HG02970 (cell line): ENCODE data around the gene APOL4.
"Not testable (repeated sequence)": the region's sequence is repeated elsewhere in the genome, so short reads cannot be mapped to it uniquely, and the experiment has no call there.

Experiments
- ATAC-seq: cut with Tn5 transposase; IDR thresholded peaks from one replicate; pipeline ENCODE4 v1.9.1; 2021; ENCODE audit warnings: mild to moderate bottlenecking, moderate library complexity, moderate number of reproducible peaks; ENCODE audit not compliant: unreplicated experiment, low FRiP score

Gene APOL4

DNA sequence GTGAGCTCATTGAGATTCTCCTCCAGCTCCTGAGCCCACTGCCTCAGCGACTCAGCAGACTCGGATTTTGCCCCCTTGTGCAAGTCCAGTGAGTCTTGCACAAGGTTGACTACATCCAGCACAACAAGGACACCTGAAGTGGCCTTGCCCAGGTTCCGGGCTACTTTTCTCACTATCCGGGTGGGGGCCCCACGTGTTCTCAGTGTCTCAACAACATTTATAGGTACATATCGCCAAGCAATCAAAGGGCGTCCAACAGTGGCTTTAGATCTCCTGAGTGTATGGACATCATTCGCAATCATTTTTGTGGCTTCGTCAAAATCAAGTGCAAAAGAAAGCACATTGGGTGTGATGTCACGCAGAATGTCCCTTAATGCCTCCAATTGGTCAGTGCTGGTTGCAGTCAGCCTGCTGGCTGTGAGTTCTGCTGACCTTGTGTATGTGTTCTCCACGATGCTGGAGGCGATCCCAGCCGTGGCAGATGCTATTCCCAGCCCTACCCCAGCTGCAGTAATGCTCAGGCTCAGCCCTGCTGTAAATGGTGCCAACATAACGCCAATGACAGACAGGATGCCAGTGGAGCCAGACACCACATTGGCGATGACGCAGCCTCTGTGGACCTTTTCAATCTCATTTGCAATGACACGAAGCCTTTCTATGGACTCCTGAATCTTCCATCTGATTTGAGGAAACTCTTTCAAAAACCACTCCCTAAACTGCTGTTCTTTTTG lies 10.3 kb downstream of the APOL4 start:
- no peak for ATAC-seq

DNA sequence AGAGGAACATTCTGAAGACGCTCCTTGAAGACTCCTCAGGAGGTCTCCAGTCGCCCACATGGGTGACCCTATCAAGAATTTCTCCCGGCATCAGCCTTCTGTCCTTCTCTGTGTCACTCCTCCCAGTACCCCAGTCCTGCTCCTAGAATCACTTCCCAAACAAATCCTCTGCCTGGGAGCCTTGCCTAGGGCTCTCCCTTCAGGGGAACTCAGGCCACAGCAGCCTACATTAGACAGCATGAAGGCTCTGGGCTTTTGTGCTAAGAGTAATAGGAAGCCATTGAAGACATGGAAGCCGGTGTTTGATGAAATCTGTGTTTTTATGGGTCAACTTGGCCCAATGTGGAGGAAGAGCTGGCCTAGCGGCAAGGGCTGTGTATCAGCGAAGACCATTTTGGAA lies 13.7 kb downstream of the APOL4 start:
- not testable (repeated sequence) for ATAC-seq

DNA sequence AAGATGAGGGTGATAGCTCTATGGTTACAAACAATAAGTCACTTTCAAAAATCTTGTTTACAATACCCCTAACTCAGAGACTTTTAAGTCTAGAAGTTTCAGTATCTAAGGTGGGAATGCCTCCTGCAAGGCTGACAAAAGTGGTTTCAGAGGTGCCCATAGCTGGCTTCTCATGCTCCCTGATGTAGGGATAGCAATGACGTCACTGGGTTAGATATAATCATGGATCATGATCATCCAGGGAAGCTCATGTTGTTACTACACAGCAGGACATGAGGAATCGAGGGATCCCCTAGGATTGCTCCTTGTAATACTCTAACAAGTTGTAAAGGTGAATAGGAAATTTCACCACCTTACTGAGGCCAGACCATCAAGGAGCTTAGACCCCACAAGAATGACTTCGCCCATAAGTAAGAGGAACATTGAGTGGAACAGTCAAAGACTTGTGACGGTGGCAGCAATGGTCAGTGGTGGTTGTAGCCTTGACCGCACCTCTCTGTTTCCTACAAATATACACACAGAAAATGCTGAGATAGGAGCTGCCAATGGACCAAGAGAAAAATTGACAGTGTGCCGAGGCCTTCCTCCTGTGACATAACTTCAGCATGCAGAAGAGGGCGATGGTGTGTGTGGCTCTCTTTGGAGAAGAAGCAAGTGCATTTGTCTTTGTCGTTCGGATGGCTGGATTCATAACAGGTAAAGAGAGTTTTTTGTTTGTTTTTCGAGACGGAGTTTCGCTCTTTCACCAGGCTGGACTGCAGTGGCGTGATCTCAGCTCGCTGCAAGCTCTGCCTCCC lies 15.6 kb downstream of the APOL4 start:
- no peak for ATAC-seq

DNA sequence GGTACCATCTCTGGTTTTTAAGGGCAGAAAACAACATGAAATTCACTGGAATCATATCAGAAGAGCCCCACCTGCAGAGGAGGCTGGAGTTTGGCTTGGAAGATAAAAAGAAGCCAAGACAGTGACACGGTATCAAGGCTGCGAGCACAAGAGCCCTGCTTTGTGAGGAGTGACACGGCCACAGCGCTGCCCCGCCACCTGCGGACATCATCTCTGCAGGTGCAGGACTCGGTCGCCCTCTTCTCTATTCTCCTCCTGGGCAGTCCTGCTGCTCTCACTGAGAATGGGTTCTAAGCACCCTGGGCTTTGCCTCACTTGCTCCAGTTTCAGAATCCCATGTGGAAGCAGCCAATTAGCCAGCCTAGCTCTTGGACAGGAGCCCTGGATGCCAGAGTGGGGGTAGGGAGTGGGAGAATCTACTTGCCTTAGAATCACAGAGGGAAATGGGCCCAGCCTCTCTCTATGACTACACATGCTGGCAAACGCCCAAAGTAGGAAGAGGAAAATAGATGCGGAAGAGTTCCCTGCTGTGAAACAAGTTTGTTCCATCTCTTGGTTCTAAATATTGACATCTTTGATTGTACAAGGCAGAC lies 17.1 kb downstream of the APOL4 start:
- no peak for ATAC-seq

DNA sequence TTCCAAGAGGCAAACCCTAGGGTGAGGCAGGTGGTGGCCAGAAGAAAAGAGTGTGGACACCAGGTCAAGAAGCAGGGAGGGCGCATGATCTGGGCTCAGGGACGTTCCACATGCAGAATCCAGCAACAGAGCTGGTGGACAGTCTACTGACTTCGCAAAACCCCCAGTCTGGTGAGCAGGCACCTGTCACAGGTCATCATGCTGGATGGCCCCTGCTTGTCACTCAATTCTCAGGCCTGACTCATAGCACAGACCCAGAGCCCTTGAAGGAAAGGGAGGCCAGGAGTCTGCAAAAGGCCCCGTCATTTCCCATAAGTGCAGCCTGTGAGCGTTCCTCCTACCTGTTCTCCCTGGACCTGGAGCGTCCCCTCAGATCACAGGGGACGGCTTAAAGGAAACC lies 18.2 kb downstream of the APOL4 start:
- ATAC-seq = no peak

DNA sequence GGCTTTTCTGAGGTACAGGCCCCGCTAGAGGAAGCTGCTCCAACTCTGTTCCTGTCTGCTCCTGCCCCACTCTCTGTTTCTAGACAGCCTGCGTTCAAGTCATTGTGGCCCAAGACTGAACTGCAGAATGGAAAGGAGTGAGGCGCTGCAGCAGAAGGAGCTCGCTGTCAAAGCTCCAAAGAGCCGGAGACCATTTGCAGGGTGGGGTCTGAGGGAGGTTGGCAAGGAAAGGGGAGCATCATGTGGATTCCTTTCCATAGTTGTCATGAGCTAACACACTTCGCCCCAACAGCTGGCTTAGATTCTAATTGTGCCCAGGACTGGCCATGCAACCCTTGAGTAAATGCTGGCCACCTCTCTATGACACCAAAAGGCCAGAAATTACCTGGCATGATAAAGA lies 18.8 kb downstream of the APOL4 start:
- ATAC-seq = no peak

DNA sequence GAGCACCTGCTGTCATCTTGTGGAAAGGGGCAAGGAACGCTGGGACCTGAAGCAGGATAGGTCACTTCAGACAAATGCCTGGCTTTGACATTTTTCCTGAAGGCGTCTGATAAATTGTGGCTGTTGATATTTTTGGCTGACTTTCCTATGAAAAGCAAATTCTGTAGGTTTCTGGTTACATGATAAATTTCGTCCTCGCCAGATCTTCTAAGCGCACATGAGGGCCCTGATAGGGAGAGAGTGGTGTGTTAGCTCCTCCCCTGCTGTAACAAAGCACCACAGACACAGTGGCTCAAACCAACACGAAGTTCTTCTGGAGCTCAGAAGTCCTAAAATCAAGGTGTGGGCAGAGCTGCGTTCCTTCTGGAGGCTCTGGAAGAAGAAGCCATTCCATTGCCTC lies 19.6 kb downstream of the APOL4 start:
- no peak for ATAC-seq

DNA sequence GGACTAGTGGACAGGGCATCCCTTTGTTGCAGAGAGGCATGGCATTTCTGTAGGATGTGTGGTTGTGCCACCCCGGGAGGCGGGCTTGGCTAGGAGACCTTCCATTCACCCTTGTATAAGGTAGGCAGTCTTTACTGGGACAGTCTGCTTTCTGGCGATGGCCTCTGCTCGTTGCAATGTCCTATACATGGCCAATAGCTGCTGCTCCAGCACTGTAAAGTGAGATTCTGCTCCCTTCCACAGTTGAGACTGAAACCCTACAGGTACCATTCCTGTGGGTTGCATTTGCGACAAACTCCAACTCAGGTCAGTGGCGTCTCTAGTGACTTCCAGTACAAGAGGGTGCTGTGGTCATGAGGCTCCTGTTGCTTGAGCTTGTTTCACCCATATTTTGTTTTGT lies 20.7 kb downstream of the APOL4 start:
- no peak for ATAC-seq

DNA sequence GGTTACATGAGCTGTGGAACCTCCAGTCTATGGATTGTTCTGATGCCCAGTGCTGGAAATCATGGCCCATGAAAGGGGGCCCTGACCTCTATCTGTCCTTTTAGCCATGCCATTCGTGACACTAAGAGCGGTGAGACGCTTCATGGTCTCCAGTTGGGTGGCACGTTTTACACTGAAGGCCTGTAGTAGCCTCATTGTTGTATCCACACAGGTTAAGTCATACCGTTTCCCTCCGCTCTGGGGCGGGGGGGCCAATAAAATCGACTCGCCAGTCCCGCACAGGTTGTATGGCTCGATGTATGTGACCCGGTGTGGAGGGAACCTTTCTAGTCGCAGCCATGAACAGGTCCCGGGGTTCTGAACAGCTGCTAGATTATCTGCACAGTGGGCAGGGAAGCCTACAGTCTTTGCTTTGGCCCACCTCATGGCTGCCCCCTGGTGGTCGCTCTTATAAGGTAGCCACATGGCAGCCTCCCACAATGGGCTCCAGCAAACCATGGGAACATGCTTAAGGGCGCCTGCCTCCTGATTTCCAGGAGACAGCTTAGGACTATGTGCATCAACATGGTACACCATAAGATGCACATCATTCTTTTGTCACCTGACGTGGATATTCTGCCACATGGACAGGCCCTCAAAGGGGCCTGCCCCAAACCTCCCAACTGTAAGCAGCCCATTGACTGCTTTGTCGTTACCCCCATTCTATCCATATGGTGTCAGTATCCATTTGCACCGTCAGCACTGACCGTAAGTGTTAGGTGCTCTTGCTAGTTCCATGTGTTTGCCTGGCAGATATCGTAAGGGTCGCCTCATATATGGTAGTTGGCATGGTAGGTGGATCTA lies 21.4 kb downstream of the APOL4 start:
- ATAC-seq = no peak

DNA sequence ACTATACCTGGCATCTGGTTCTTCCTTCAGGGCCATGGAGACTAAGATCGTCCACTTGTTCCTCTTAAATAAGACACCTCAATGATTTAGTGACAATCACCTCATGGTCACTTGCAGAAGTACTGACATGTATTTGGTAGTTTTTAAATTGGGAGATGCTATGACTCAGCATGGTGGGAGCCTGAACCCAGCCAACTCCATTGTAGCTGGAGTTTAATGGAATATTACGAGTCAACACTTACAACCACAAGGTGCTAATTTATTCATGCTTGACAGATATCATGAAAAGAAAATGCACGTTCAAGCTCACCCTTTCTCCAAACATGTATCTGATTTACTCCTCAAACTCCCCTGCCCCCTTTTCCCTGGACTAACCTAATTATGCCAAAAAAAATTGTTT lies 24.4 kb downstream of the APOL4 start:
- ATAC-seq = no peak

DNA sequence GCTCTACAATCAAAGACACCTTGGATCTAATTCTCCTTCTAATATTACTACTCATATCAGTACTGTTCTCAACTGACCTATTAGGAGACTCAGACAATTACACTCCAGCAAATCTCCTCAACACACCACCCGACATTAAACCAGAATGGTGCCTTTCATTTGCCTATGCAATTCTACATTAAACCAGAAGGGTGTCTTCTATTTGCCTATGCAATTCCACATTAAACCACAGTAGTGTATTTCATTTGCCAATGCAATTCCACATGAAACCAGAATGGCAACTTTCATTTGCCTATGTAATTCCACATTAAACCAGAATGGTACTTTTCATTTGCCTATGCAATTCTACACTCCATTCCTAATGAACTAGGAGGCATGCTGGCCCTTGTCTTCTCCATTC lies 25.7 kb downstream of the APOL4 start:
- no peak for ATAC-seq

DNA sequence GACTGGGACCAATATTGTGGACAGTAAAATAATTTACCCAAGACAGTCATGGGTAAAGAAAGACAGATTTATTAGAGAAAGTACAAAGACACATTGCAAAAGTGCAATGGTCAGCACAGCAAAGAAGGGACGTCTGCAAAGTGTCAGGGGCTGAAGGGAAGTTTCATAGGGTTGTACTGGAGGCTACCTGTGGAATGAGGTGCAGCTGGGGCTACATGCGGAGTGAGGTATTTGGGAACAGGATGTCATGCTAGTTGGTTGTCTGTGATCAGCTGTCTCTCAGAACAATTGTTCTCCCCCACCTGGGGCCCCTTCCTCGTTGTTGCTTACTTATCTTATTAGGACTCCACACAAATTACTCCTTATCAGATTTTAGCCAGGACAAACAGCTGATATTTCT lies 29.7 kb downstream of the APOL4 start:
- ATAC-seq = no peak

DNA sequence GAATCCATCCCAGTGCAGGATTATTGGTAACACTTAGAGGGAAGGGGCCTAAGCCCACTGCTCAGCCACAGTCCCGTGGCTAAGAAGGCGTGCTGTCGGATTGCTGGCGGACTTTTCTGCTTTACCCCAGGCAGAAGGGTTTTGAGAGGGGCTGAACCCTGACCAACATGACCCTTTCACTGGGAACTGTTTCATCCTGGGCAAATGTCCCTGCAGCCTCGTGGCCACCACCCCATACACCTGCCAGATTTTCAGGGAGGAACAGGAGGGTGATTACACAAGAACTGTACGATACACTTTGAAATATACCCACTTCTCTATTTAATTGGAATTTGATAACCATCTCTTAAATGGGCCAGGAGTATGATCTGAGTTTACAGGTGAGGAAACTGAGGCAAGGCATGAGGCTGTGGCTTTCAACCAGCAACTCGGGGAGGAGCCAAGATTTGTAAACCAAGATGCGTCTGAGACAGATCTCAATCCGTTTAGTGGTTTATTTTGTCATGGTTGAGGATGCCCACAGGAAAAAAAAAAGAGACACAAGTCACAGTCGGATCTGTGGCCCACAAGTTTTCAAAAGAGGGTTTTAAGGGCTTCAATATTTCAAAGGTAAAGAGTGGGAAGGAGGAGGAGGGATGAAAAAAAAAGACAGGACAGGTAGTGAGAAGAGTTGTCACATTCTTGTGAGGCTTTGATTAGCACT lies 34.9 kb downstream of the APOL4 start:
- ATAC-seq = no peak

DNA sequence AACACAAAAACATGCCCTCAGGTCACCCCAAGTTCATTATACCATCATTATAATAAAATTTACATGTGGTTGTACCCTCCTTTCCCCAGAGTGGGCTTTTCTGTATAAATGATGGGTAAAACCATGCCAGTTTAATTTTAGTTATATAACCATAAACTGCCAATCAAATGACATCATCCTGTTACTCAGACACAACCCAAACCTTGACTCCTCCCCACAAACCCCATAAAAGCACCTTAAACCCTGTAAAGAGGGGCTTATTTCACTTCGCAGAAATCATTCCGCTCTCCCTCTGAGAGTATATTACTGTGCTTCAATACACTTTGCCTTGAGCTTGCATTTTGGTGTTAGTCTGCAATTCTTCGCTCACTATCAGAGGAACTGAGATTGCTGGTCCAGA lies 35.5 kb downstream of the APOL4 start:
- ATAC-seq = no peak

DNA sequence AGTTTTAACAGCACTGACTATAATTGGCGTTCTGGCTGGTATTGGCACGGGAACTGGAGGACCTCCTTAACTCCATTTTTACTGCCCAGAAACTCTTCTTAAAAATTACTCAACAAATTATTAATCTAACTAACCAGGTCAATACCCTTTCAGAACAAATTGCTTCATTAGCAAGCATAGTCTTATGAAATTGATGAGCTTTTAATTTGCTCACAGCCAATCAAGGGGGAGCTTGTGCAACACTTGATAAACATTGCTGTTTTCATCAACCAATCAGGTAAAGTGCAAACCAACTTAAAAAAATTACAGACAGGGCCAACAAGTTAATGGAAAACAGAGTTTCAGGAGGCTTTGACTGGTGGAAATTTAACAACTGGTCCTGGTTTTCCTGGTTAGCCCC lies 36.5 kb downstream of the APOL4 start:
- ATAC-seq = no peak

DNA sequence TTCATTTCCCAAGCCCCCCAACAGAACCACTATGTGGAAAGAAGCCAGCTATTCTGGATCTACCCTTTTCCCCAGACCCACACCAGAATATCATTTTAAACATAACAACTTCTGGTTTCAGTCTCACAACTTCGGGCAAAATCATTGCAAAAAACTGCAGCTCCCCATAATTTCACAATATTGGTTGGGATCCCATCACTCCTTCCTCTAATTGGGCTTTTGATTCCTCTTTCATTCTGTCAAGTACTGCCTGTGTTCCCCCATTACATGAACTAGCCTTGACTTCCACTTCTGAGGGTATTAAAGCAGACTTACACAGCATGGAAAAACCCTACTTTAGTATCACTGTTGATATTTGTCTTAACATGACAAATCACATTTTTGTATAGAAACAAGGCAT lies 37.0 kb downstream of the APOL4 start:
- ATAC-seq = no peak

DNA sequence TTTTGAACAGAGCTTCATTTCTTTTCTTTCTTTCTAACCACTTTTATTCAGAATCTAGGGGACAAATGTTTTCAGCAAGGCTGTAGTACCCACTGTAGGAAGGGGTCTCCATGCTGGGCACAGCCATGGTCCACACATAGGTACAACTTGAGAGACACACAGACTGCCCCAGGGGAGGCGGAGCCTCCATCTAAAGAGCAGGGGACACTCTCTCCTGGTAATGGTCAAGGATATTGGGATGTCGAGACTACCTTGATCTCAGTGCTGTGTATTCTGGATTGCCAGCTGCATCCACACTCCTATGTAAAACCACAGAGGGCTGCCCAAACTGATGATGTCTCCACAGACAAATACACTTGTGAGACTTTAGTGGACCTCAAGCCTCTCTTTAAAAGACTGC lies 38.1 kb downstream of the APOL4 start:
- no peak for ATAC-seq

DNA sequence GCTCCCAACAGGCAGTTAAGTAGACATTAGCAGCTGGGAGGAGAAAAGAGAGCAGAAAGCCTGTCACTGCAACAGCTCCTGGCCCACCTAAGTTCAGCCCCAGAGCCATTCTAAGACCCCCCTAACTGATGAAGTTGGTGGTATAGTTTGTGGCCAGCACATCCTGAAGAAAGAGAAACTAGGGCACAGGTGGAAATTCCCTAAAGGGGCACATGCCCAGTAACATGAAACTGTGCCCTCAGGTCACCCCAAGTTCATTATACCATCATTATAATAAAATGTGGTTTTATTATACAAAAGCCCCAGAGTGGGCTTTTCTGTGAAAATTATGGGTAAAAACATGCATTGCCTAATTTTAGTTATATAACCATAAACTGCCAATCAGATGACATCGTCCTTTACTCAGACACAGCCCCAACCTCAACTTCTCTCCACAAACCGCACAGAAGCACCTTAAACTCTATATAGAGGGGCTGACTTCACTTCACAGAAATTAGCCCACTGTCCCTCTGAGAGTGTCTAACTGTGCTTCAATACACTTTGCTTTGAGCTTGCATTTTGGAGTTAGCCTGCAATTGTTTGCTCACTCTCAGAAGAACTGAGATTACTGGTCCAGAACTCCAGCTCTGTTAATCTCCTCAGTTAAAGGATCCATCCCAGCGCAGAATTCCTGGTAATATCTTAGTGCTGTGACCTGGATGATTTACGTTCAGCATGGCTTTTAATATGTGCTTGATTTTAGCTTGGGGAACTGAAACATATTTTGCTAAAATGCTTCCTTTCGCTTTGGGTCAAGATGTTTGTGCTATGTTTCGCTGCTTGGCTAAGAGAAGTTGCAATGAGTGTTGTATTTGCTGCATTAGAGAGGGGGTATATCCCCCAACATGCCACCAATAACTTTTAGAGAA lies 39.2 kb downstream of the APOL4 start:
- peak; percentile 42 for ATAC-seq

DNA sequence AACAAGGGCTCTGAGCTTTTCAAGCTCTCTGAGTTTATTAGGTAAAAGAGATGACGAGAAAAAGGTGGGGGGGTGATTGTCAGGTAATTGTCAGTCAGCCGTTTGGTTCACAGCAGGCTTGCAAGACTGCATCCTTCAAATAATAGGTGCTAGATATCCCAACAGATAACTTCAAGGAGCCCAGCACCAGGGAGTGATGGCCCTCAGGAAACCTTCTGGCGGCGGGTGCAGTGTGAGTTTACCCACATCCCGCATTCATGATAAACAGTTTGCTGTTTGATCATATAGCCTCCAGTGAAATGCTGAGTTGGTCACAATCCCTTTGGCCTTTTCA lies 39.8 kb downstream of the APOL4 start:
- ATAC-seq = peak; percentile 5
